ENCODE data around the gene PTPRN. TPM values are rescaled to one million over a fixed set of nuclear protein-coding genes. Genes with fewer than 3 reads are reported as not detected.

Gene PTPRN
- total and polyA plus RNA-seq, 2 of the 8 experiments (the other 6 are each of a cell fraction or from before 2014, with no cell fraction given) = 5.4 to 8.2 TPM

DNA sequence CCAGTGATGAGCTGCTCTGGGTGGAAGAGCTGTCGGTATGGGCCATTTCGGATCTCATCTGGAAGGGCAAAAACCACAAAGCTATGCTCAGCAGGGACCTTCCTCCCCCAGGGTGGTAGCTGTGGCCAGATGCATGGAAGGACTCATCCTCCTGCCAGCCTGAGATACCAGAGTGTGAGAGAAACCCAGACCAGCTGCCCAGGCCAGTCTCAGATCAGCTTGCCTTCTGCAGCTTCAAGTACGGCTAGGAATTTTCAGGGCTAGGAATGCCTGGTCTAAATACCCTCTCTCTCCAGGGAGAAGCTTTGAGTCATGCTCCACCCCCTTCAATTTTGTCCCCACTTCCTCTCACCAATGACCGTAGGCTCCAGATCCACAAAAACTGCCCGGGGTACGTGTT, 57.5 kb downstream of the PTPRN start:
- FAIRE-seq = no peak
- WGBS, 2 experiments (ENCODE audit: extremely low coverage in 1 of 2, insufficient coverage in 1 of 2, insufficient read length in 1 of 2, insufficient replicate concordance in 2 of 2, low coverage in 1 of 2, low lambda C conversion rate in 2 of 2, missing lambda C conversion rate in 1 of 2) = 86% methylated on average over 6 of the region's 6 CpGs; no CpG with 5 or more reads in 1 of the 2 experiments
- peak overlapping the region; percentile 31 to 92; a peak in 2 of 4 replicates for H3K4me2 ChIP-seq (ENCODE audit: insufficient read depth in 1 of 2, low read depth in 2 of 2, low read length in 2 of 2)
- TF ChIP-seq HDAC2 (IDR thresholded peaks at IDR 0.05; ENCODE audit: borderline replicate concordance in 1 of 2, low read depth in 2 of 2, low read length in 2 of 2) (no peak), JUN (IDR thresholded peaks at IDR 0.05; ENCODE audit: low read depth, low read length) (no peak), CTCF (IDR thresholded peaks at IDR 0.05; ENCODE audit: control extremely low read depth in 1 of 3, insufficient read depth in 1 of 3, low read depth in 1 of 3, low read length in 3 of 3) (no peak), CREB1 (IDR thresholded peaks at IDR 0.05) (no peak), NRF1 (IDR thresholded peaks at IDR 0.05; ENCODE audit: low read depth, low read length) (no peak), EP300 (IDR thresholded peaks at IDR 0.05; ENCODE audit: borderline replicate concordance in 1 of 2, low read depth in 2 of 2, low read length in 2 of 2) (no peak), JUND (IDR thresholded peaks at IDR 0.05; ENCODE audit: low read length) (no peak), MAX (IDR thresholded peaks at IDR 0.05) (no peak), RBBP5 (IDR thresholded peaks at IDR 0.05; ENCODE audit: borderline replicate concordance, low read depth, low read length) (no peak), EZH2 (IDR thresholded peaks at IDR 0.05; ENCODE audit: low read depth, low read length, severe bottlenecking) (no peak)

More for the DNA sequence above, 57.5 kb downstream of the PTPRN start:
- ChIA-PET POLR2A (ENCODE audit: partially characterized antibody) (interaction anchor here (1.8 to 14.9 kb wide), 9 partner anchors 10 to 46 kb away, joined by 6 to 190 read pairs (median 15); partner anchors contain the start of genes ABCB6, ANKZF1, ATG9A and DNAJB2), CTCF (ENCODE audit: partially characterized antibody) (interaction anchor here (0.7 to 6.6 kb wide), 8 partner anchors 10 to 97 kb away, joined by 3 to 118 read pairs (median 4); partner anchors contain the start of gene DNAJB2)
- Histone ChIP-seq H4K5ac (ENCODE audit: insufficient read length, low read depth, low read length) (no peak overlapping the region), H3K4me3 (ENCODE audit: extremely low read depth in 1 of 4, insufficient read depth in 2 of 4, low read depth in 3 of 4, low read length in 4 of 4) (no peak overlapping the region), H2BK5ac (ENCODE audit: low read depth, low read length) (no peak overlapping the region), H3K14ac (ENCODE audit: insufficient read length) (no peak overlapping the region), H4K20me1 (replicated peaks in 1 of 2; ENCODE audit: control insufficient read depth in 1 of 2, insufficient read depth in 2 of 2, low read length in 2 of 2) (peaks cover 0 to 2% of the 10 kb centered on the region in 2 experiments), H2BK12ac (ENCODE audit: low read depth, low read length) (no peak overlapping the region), H3K23ac (ENCODE audit: insufficient read length) (no peak overlapping the region), H3K56ac (replicated peaks; ENCODE audit: insufficient read length, low read depth, low read length) (no peak overlapping the region), H2BK120ac (replicated peaks; ENCODE audit: low read depth, low read length) (no peak overlapping the region), H3K79me2 (ENCODE audit: control insufficient read depth in 1 of 2, insufficient read depth in 2 of 2, low read length in 2 of 2) (no peaks in the 10 kb centered on the region), H2AK5ac (ENCODE audit: low read depth, low read length) (no peak overlapping the region), H2BK15ac (ENCODE audit: low read length) (0 out of 2 replicates have a peak overlapping the region, but pooled peaks have one; percentile 23), H3K18ac (ENCODE audit: extremely low read depth, low read length) (no peak overlapping the region), H3K27me3 (replicated peaks in 1 of 4; ENCODE audit: control insufficient read depth in 3 of 4, extremely low read depth in 1 of 4, insufficient read depth in 3 of 4, low read length in 3 of 4) (peaks cover 16 to 43% (median 35%) of the 10 kb centered on the region in 4 experiments), H3K36me3 (ENCODE audit: control insufficient read depth in 2 of 4, insufficient read depth in 4 of 4, low read length in 3 of 4) (peaks cover 0 to 9% (median 5%) of the 10 kb centered on the region in 4 experiments; a peak in 5 of 8 replicates), H3K9me3 (ENCODE audit: insufficient read depth in 2 of 2, low read depth in 1 of 2, low read length in 1 of 2) (no peaks in the 10 kb centered on the region), H3K79me1 (ENCODE audit: low read depth, low read length) (peaks cover 2% of the 10 kb centered on the region; the same call in 1 of the 2 replicates), H4K91ac (replicated peaks; ENCODE audit: insufficient read length, low read length) (no peak overlapping the region), H4K8ac (ENCODE audit: extremely low read depth, insufficient read depth, low read length) (no peak overlapping the region), H2AFZ (ENCODE audit: low read length) (no peak overlapping the region), H3K9ac (replicated peaks in 1 of 4; ENCODE audit: extremely low read depth in 1 of 4, low read depth in 3 of 4, low read length in 3 of 4) (no peak overlapping the region), H3K4ac (replicated peaks; ENCODE audit: insufficient read length, low read depth, low read length) (no peak overlapping the region), H3K27ac (ENCODE audit: low read depth, low read length) (no peak overlapping the region), H2BK20ac (ENCODE audit: low read length) (no peak overlapping the region), H3K23me2 (ENCODE audit: low read depth, low read length) (peaks cover 17% of the 10 kb centered on the region), H3K4me1 (replicated peaks in 1 of 4; ENCODE audit: control insufficient read depth in 3 of 4, insufficient read depth in 4 of 4, low read length in 3 of 4) (peaks cover 5 to 14% (median 9%) of the 10 kb centered on the region in 4 experiments)
- no peak for DNase-seq (ENCODE audit: low read depth in 1 of 2, low spot score in 2 of 2)
